GM19099 (cell line): ENCODE results near the gene ACSS3.

Experiments
- POLR2A ChIP-seq: IDR thresholded peaks from 3 replicates; pipeline ENCODE4 v1.6.1; 2011; ENCODE audit warnings: low read depth; ENCODE audit not compliant: insufficient read length; ENCODE audit errors: extremely low read depth

The ACSS3 gene

DNA sequence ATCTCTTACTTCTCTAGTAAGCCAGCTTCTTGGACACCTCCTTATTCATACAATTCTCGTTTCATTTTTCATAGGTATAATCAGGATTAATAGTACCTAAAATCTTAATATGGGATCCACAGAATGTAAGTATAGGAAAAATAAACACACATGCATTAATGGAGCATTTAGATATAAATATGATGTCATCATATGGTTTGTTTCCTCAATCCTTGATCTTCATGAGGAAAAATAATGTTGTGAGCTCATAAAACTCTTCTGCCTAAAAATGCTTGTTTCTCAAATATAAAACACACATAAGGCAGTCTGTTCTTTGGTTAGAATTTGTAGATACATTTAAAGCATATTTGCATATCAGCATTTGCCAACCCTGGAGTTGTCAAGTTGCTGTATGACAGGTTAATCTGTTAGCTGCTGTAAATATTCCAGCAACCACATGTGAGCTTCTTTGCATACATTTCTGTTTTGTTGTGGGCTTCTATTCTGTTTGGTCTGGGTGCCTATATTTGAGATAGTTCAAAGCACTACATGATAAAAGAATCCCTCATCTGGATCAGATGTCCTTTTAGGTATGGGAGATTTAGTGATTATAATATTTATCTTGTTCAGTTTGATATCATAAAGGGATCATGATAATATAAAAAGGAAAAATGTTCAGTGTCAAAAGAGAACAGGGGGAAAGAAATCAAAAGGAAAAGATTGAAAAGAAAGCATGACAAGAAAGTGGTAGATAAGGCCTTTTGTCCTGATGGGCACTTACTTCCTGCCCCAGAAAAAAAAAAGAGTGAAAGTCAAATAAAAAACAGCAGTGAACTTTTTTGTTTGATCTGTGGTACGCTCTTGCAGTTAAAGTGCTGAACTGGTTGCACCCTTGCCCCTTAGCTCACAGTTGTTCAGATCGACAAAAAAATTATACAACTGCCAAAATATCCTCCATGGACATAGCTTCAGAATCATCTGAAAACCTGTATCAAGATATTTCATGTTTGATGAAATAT, 68.6 kb downstream of the ACSS3 start:
- TF ChIP-seq POLR2A = no peak

DNA sequence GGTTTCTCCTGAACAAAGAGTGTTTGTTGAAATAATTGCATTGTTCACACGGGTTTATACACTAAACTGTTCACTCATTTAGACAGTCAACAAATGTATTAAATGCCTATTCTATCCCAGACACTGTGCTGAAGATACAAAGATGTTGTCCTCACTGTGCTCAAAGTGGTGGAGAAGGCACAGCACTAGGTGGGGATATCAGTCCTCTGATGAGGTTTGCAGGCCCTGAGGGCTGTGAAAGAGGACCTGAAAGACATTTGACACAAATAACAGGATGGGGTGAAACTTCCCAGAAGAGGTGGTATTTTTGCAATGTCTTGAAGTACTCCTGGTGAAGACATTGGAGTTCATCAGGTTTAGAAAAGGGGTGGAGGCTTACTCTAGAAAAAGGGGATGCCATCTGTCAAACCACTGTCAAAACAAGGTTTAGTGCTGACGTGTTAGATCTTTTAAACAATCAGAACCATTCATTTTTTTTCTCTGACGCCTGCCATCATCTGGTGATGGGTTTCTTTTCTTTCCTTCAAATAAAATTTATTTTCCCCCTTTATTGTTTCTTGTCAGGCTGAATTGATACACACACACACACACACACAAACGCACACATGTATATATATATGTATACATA, 69.5 kb downstream of the ACSS3 start:
- no peak for TF ChIP-seq POLR2A

- no peak for TF ChIP-seq POLR2A
These were observed 72.5 kb downstream of the ACSS3 start for GRCh38 chr12:81150382-81150781.

DNA sequence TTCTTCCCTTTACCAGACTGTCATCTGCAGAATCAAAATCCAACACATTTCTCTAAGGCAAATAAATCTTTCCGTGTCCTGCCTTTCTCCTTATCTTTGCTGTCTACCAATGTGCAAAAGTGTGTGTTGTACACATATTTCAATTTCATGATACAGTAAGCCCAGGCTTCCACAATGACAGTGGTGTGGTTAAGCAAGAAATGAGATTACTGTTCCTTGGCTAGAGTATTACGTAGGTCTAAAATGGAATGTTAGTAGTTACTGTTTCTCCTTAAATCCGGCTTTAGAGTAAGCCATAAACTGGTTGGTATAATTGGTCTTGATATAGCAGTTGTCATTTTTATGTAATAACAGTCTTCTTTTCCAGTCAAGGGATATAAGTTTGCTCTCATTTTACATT, 82.0 kb downstream of the ACSS3 start:
- TF ChIP-seq POLR2A = no peak

DNA sequence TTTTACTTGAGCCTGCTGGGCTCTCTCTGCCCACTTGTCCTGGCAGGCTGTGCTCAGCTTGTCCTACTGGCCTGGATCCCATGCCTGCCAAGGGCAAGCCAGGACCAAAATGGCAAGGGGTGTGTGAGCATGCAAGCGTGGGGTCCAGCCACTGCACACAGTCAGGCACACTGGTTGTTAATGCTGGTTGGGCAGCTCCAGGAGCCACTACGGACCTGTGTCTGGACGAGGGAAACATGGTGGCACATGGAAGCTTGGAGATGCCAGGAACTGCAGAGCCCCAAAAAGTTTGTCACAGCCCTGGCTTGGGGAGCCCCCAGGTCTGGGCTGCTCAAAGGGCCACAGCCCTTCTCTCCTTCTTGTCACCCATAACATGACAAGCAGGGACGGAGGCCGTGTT, 83.8 kb downstream of the ACSS3 start:
- no peak for TF ChIP-seq POLR2A

DNA sequence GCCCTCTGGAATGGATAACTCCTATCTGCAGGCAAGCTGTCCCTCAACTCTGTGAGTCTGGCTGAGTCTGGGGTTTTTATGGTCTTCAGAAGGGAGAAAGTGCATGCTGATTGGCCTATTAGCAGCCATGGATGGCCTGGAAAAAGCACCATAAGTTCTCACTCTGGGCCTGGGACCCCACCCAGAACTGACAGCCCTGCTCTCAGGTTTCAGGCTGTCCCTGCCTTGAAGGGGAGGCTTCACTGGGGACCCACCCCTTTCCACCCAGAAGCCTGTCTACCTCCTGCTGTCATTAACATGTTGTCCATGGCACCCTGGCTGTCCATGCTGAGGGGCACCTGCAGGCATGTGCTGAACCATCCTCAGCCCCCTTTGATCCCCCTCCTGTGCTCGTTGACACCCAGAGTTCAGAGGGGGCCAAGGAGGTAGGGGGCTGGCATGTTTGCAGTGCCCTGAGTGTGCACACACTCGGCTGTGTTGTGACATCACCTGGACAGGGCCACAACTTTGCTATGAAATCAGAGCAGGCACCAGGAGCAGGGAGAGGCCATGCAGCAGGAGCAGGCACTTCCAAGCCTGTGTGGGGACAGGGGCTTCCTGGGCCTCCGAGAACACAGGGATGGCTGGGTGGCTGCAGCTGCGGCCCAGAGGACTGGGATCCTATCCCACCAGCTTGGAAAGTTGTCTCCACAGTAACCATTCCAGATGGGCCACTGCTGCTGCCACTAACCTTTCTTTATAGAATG, 84.7 kb downstream of the ACSS3 start:
- no peak for TF ChIP-seq POLR2A

- no peak for TF ChIP-seq POLR2A
These were observed 86.9 kb downstream of the ACSS3 start for GRCh38 chr12:81164827-81165226.

DNA sequence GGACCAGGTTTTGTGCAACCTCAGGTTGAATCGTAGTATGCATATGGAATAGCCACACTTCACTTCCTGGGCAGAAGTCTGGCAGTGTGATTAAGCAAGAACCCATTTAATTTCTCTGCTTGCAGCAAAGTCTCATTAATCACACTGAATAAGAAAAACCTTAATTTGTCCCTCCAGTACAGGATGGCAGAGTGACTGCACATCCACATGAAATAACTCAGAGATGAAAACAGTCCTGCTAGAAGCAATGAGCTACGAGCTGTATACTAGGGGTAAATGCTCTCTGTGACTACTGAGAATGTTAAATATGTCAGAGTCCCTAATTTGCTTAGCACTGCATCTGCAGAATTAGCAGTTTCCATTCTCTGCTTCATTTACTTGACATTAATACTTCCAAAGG, 88.9 kb downstream of the ACSS3 start:
- no peak for TF ChIP-seq POLR2A

GRCh38 chr12:81167694-81168093, 89.8 kb downstream of the ACSS3 start:
- TF ChIP-seq POLR2A = no peak

DNA sequence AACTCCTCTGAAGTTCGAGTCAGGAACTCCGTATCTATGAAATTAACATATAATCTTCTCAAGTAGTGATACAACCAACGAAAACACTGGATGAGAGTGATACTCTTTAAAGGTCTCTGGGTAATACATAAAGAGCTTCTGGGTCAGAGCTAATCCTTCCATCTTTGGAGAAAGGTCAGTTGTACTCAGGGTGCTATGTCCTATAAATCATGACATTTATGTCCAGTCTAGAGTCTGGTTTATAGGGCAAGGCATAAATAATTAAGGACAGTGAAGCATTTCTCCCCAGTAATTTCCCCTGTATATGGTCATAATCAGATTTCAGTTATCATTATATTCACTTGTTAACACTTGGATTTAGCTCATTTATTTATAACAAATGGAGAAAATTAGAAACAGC, 90.6 kb downstream of the ACSS3 start:
- TF ChIP-seq POLR2A = no peak

DNA sequence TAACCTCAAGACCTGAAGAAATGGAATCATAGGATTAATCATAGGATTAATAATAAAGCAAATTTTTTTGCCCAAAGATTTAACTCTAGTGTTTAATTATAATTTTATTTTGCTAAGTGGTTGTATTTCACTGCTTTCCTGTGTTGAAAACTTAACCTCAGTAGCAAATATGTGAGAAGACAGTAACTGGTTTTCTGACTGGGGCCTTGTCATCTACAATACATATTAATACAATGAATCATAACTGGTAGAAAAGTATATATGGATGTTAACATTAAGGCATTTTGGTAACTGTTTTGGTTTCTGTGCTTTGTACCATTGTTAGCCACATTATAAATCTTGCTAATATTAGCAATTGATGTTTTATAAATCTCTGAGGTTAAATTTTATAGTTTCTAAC, 92.2 kb downstream of the ACSS3 start:
- TF ChIP-seq POLR2A = no peak

- TF ChIP-seq POLR2A = no peak
These were observed 95.0 kb downstream of the ACSS3 start for GRCh38 chr12:81172851-81173250.

GRCh38 chr12:81174664-81175063, 96.8 kb downstream of the ACSS3 start:
- TF ChIP-seq POLR2A = no peak

- no peak for TF ChIP-seq POLR2A
These were observed 98.9 kb downstream of the ACSS3 start for GRCh38 chr12:81176796-81177195.

DNA sequence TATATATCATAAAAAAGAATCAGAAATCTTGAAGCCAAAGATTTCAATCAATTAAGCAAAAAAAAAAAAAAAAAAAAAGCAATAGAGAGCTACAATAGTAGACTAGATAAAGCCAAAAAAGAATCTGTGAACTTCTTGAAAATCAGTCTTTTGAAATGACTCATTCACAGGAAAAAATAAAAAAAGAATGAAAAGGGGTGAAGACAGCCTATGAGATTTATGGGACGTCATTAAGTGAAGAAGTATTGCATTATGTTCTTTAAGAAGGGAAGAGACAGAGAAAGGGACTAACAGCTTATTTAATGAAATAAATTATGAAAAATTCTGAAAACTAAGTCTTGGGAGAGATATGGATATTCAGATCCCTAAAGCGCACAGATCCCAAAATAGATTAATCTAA, 103.8 kb downstream of the ACSS3 start:
- no peak for TF ChIP-seq POLR2A
